GM12878 (cell line): ENCODE measurements around the gene PTPN2.

Experiments used
- CEBPB ChIP-seq, 2 experiments: fragments of 150-350 bp in 1 of 2; IDR thresholded peaks; 2 replicates each; pipeline ENCODE4 v1.6.1; 2012 to 2014; ENCODE audit warnings: low read depth in 2 of 2, low read length in 2 of 2, borderline replicate concordance in 1 of 2, inconsistent platforms in 1 of 2
- CTCF ChIP-seq, 3 experiments: IDR thresholded peaks in 2 of 3; conservative IDR thresholded peaks in 1 of 3; 2 replicates each; pipeline ENCODE4 v1.5.1; 2011; ENCODE audit warnings: low read depth in 3 of 3, low read length in 3 of 3, mild to moderate bottlenecking in 3 of 3, control low read depth in 2 of 3, moderate library complexity in 2 of 3, inconsistent platforms in 1 of 3, mixed read lengths in 1 of 3; ENCODE audit not compliant: control insufficient read depth in 2 of 3, insufficient read depth in 1 of 3; ENCODE audit errors: extremely low read depth in 1 of 3
- EZH2 ChIP-seq: IDR thresholded peaks from 2 replicates; pipeline ENCODE4 v1.6.1; 2012; ENCODE audit warnings: low read depth, mild to moderate bottlenecking, control low read depth, inconsistent platforms, low read length, borderline replicate concordance; ENCODE audit not compliant: control insufficient read depth
- FOS ChIP-seq: IDR thresholded peaks from 3 replicates; pipeline ENCODE4 v1.6.1; 2011; ENCODE audit warnings: borderline replicate concordance; ENCODE audit not compliant: insufficient read length; ENCODE audit errors: extremely low read depth
- POLR2A ChIP-seq: IDR thresholded peaks from 2 replicates; pipeline ENCODE4 v1.6.1; 2011; ENCODE audit warnings: low read depth, mild to moderate bottlenecking, low read length
- RFX5 ChIP-seq: IDR thresholded peaks from 2 replicates; pipeline ENCODE4 v1.6.1; 2011; ENCODE audit warnings: low read depth, low read length, improper control_type of control experiment
- USF2 ChIP-seq: IDR thresholded peaks from 2 replicates; pipeline ENCODE4 v1.6.1; 2011; ENCODE audit warnings: low read depth, low read length, improper control_type of control experiment, borderline replicate concordance
- YY1 ChIP-seq: IDR thresholded peaks from 2 replicates; pipeline ENCODE4 v1.6.1; 2011; ENCODE audit warnings: low read depth, mild to moderate bottlenecking, low read length

- TF ChIP-seq POLR2A (no peak), CTCF (IDR thresholded peaks at IDR 0.05 in 2 of 3, conservative IDR thresholded peaks at IDR 0.05 in 1 of 3; ENCODE audit: control insufficient read depth in 2 of 3, extremely low read depth in 1 of 3, insufficient read depth in 1 of 3, low read depth in 3 of 3, low read length in 3 of 3) (no peak), USF2 (no peak), FOS (no peak), YY1 (no peak), EZH2 (no peak), RFX5 (no peak), CEBPB (IDR thresholded peaks at IDR 0.05; ENCODE audit: borderline replicate concordance in 1 of 2, low read depth in 2 of 2, low read length in 2 of 2) (no peak)
Measured at GRCh38 chr18:12751503-12751884, 132.5 kb downstream of the PTPN2 start.
